ENCODE data around the gene LRRC58. TPM values are rescaled to one million over a fixed set of nuclear protein-coding genes. Genes with fewer than 3 reads are reported as not detected.
"Not testable (repeated sequence)": the region's sequence is repeated elsewhere in the genome, so short reads cannot be mapped to it uniquely, and the experiment has no call there.

Gene LRRC58
- total and polyA plus RNA-seq, 7 donors: 3.4 to 13.2 (median 6.8) TPM

DNA sequence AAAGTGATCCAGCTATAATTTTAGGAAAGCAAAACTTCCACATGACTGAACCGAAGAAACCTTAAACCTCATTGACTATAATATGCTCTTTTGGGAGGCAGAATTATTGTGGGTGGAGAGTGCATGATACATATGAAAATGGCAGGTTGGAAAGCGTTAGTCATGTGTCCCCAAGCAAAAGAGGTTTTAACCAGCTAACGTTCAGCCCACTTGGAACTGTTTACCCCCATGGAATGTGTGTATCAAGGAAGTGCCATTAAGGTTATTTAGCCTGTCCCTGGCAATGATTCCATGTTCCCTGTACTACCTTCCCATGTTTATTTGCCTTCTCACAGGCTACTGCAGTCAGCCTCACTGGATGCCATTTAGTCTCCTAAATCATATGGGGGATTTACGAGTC lies 44.1 kb upstream of the LRRC58 start:
- DNase-seq (no peak), ATAC-seq (no peak)
- WGBS, 3 donors: 54 to 73% (median 71%) methylated on average over 4 of the region's 4 CpGs
- H3K36me3 ChIP-seq (ENCODE audit: insufficient read depth in 1 of 2, low read depth in 1 of 2): peaks cover 9 to 28% of the 10 kb centered on the region in 2 donors
- H3K27ac ChIP-seq: no peak overlapping the region
- intact Hi-C loops (cut with DNase I): no loop called here
- TF ChIP-seq, protein P1, sequence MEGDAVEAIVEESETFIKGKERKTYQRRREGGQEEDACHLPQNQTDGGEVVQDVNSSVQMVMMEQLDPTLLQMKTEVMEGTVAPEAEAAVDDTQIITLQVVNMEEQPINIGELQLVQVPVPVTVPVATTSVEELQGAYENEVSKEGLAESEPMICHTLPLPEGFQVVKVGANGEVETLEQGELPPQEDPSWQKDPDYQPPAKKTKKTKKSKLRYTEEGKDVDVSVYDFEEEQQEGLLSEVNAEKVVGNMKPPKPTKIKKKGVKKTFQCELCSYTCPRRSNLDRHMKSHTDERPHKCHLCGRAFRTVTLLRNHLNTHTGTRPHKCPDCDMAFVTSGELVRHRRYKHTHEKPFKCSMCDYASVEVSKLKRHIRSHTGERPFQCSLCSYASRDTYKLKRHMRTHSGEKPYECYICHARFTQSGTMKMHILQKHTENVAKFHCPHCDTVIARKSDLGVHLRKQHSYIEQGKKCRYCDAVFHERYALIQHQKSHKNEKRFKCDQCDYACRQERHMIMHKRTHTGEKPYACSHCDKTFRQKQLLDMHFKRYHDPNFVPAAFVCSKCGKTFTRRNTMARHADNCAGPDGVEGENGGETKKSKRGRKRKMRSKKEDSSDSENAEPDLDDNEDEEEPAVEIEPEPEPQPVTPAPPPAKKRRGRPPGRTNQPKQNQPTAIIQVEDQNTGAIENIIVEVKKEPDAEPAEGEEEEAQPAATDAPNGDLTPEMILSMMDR (IDR thresholded peaks at IDR 0.05): no peak
- no peaks in the 10 kb centered on the region for H3K4me1 ChIP-seq
- H3K9me3 ChIP-seq: no peaks in the 10 kb centered on the region
- H3K4me3 ChIP-seq: no peak overlapping the region
- no peaks in the 10 kb centered on the region for H3K27me3 ChIP-seq (ENCODE audit: insufficient read depth in 3 of 3, low read length in 2 of 3)

DNA sequence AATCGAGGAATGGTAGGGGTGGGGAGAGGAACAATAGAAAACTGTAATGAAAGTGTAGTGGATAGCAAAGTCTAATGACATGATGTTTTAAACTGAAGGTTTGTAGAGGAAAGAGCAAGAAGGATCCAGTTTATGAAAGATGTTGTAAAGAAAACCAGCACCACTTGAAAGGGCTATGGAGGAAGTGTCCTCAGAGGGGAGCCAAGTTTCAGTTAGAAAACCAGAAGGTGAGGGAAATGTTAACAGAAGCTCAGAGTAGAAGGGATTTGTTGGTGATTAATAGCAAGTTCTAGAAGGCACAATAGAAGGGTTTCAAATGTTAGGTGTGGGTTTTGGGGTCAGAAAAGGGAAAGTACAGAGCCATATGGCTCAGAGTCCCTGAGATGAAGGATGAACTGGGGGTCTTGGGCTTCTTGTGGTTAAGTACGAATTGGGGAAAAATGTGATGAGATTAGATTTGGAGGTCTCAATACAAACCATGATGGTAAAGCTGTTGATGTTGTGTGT lies 33.8 kb upstream of the LRRC58 start:
- intact Hi-C loops (cut with DNase I): no loop called here
- no peak overlapping the region for H3K4me3 ChIP-seq
- H3K9me3 ChIP-seq: no peaks in the 10 kb centered on the region
- no peak overlapping the region for H3K27ac ChIP-seq
- TF ChIP-seq, protein P1 (IDR thresholded peaks at IDR 0.05): no peak
- H3K27me3 ChIP-seq (ENCODE audit: insufficient read depth in 3 of 3, low read length in 2 of 3): peaks cover 0 to 2% (median 0%) of the 10 kb centered on the region in 3 donors
- ATAC-seq (no peak), DNase-seq (no peak)
- H3K4me1 ChIP-seq: no peaks in the 10 kb centered on the region
- 83 to 88% (median 85%) methylated on average over 2 of the region's 2 CpGs for WGBS, 3 donors
- H3K36me3 ChIP-seq (ENCODE audit: insufficient read depth in 1 of 2, low read depth in 1 of 2): no peaks in the 10 kb centered on the region

DNA sequence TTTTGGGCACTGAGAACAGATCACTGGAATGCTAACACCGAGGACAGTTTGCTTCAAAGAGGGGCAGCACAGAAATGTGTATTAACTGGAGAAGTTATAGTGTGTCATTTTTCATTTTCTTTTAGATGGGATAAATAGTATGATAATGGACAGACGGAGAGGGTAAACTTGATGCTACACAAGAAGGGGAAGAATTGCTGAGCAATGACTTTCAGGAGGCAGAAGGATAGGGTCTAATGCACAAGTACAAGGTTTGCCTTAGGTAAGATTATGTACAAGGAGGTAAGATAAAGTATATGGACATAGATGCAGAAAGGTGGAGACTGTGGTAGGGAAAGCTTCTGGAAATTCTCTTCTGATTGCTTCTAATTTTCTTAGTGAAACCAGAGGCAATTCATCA lies 32.3 kb upstream of the LRRC58 start:
- Histone ChIP-seq H3K27me3 (ENCODE audit: insufficient read depth in 3 of 3, low read length in 2 of 3) (peaks cover 0 to 2% (median 0%) of the 10 kb centered on the region in 3 donors), H3K4me1 (no peaks in the 10 kb centered on the region), H3K36me3 (ENCODE audit: insufficient read depth in 1 of 2, low read depth in 1 of 2) (no peaks in the 10 kb centered on the region), H3K9me3 (no peaks in the 10 kb centered on the region), H3K27ac (no peak overlapping the region), H3K4me3 (no peak overlapping the region)
- ATAC-seq (no peak), DNase-seq (no peak)
- TF ChIP-seq, protein P1 (IDR thresholded peaks at IDR 0.05): no peak
- 87 to 93% (median 92%) methylated on average over 2 of the region's 2 CpGs for WGBS, 3 donors
- intact Hi-C loops (cut with DNase I): no loop called here

DNA sequence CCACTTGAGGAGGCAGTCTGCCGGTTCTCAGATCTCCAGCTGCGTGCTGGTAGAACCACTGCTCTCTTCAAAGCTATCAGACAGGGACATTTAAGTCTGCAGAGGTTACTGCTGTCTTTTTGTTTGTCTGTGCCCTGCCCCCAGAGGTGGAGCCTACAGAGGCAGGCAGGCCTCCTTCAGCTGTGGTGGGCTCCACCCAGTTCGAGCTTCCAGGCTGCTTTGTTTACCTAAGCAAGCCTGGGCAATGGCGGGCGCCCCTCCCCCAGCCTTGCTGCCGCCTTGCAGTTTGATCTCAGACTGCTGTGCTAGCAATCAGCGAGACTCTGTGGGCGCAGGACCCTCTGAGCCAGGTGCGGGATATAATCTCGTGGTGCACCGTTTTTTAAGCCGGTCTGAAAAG lies 28.8 kb upstream of the LRRC58 start:
- H3K9me3 ChIP-seq; DNase-seq; ATAC-seq; H3K4me3 ChIP-seq; H3K27ac ChIP-seq; H3K36me3 ChIP-seq (ENCODE audit: insufficient read depth in 1 of 2, low read depth in 1 of 2); H3K27me3 ChIP-seq (ENCODE audit: insufficient read depth in 3 of 3, low read length in 2 of 3); intact Hi-C loops (cut with DNase I); H3K4me1 ChIP-seq: not testable (repeated sequence)
- 75 to 80% (median 78%) methylated on average over 6 to 12 of the region's 12 CpGs for WGBS, 3 donors

DNA sequence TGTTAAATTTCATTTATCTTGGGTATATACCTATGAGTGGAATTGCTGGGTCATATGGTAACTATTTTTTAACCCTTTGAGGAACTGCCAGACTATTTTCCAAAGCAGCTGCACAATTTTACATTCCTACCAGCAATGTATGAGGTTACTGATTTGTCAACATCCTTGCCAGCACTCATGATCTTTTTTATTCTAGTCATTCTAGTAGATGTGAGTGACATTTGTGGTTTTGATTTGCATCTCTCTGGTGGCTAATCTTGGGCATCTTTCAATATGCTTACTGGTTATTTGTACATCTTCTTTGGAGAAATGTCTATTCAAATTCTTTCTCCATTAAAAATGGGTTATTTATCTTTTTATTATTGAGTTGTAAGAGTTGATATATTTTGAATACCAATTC lies 21.3 kb upstream of the LRRC58 start:
- TF ChIP-seq, protein P1 (IDR thresholded peaks at IDR 0.05): no peak
- Histone ChIP-seq H3K36me3 (ENCODE audit: insufficient read depth in 1 of 2, low read depth in 1 of 2) (no peaks in the 10 kb centered on the region), H3K4me1 (no peaks in the 10 kb centered on the region), H3K27me3 (ENCODE audit: insufficient read depth in 3 of 3, low read length in 2 of 3) (no peaks in the 10 kb centered on the region), H3K9me3 (no peaks in the 10 kb centered on the region), H3K4me3 (no peak overlapping the region), H3K27ac (no peak overlapping the region)
- DNase-seq: no peak
- intact Hi-C loops (cut with DNase I): no loop called here
- no peak for ATAC-seq
